Keratinocyte (primary cell): Measurements from ENCODE around the gene MED31. TPM values are rescaled to one million over a fixed set of nuclear protein-coding genes. Genes with fewer than 3 reads are reported as not detected.

Experiments used
- DNase-seq: peaks from one replicate; pipeline ENCODE4 v3.0.0-alpha.2; 2011; ENCODE audit warnings: low read depth, missing footprints, low spot score
- FAIRE-seq: peaks from 2 replicates; lab custom pipeline; 2011; peaks lifted over from hg19 to GRCh38; lab: Jason Lieb, UNC
- H2AFZ ChIP-seq: 2 replicates; pipeline ENCODE4 v1.6.0; 2012; ENCODE audit warnings: low read length, control low read depth, inconsistent platforms; ENCODE audit not compliant: control insufficient read depth
- H3K27ac ChIP-seq: 2 replicates; pipeline ENCODE4 v1.5.1; 2011; ENCODE audit warnings: low read length; ENCODE audit not compliant: control insufficient read depth, insufficient read depth
- H3K27me3 ChIP-seq: 3 replicates; pipeline ENCODE4 v1.6.0; 2011; ENCODE audit warnings: low read length; ENCODE audit not compliant: control insufficient read depth, insufficient read depth; ENCODE audit errors: extremely low read depth
- H3K36me3 ChIP-seq, 2 experiments: 2 replicates in 1 of 2; 3 replicates in 1 of 2; pipeline ENCODE4 v1.5.1; 2011; ENCODE audit warnings: low read length in 2 of 2, mild to moderate bottlenecking in 1 of 2; ENCODE audit not compliant: control insufficient read depth in 2 of 2, insufficient read depth in 2 of 2; ENCODE audit errors: extremely low read depth in 1 of 2
- H3K4me1 ChIP-seq: 3 replicates; pipeline ENCODE4 v1.5.1; 2011; ENCODE audit warnings: low read length; ENCODE audit not compliant: control insufficient read depth, insufficient read depth; ENCODE audit errors: extremely low read depth
- H3K4me2 ChIP-seq: 3 replicates; pipeline ENCODE4 v1.6.0; 2011; ENCODE audit warnings: low read depth, low read length; ENCODE audit not compliant: control insufficient read depth, insufficient read depth; ENCODE audit errors: extremely low read depth
- H3K4me3 ChIP-seq, 3 experiments: fragments of 200-600 bp in 1 of 3; sonication (generic) in 1 of 3; 2 replicates in 2 of 3; 3 replicates in 1 of 3; pipeline ENCODE4 v1.5.1; 2011 to 2016; ENCODE audit warnings: low read length in 3 of 3, mild to moderate bottlenecking in 3 of 3, control low read depth in 2 of 3, inconsistent platforms in 1 of 3, low read depth in 1 of 3, mixed read lengths in 1 of 3, mixed run types in 1 of 3, moderate library complexity in 1 of 3; ENCODE audit not compliant: control insufficient read depth in 2 of 3, insufficient read depth in 2 of 3; ENCODE audit errors: extremely low read depth in 1 of 3
- H3K79me2 ChIP-seq: 2 replicates; pipeline ENCODE4 v1.6.0; 2012; ENCODE audit warnings: low read length; ENCODE audit not compliant: control insufficient read depth, insufficient read depth
- H3K9ac ChIP-seq: 3 replicates; pipeline ENCODE4 v1.6.0; 2011; ENCODE audit warnings: low read length; ENCODE audit not compliant: control insufficient read depth, insufficient read depth; ENCODE audit errors: extremely low read depth
- H3K9me1 ChIP-seq: 3 replicates; pipeline ENCODE4 v1.6.0; 2011; ENCODE audit warnings: low read length; ENCODE audit not compliant: control insufficient read depth, insufficient read depth; ENCODE audit errors: extremely low read depth
- H3K9me3 ChIP-seq: 2 replicates; pipeline ENCODE4 v1.5.1; 2012; ENCODE audit warnings: low read depth, low read length; ENCODE audit not compliant: control insufficient read depth
- H4K20me1 ChIP-seq: 3 replicates; pipeline ENCODE4 v1.6.0; 2011; ENCODE audit warnings: low read length; ENCODE audit not compliant: control insufficient read depth, insufficient read depth; ENCODE audit errors: extremely low read depth
- EZH2 ChIP-seq: IDR thresholded peaks from one replicate; pipeline ENCODE4 v1.6.1; 2012; ENCODE audit warnings: inconsistent platforms, mild to moderate bottlenecking, low read length, moderate library complexity
- dilution Hi-C: fragments of 300-500 bp; cut with MboI; formaldehyde crosslinking; loops from one replicate; pipeline ENCODE4 v1.7.0; 2020; ENCODE audit warnings: low sequenced_read_pairs; ENCODE audit not compliant: extremely low pct_ligation_motif_present
- polyA plus RNA-seq, 5 experiments: library from polyadenylated mRNA; depleted of rRNA in 3 of 5; stranded (reverse) in 3 of 5; stranded (forward) in 1 of 5; unstranded in 1 of 5; fragments of >200 nt; gene quantifications; 1 replicate in 1 of 5; 2 replicates in 3 of 5; 3 replicates in 1 of 5; pipeline versions ENCODE4 v1.2.1 to v1.2.3, GENCODE V29; 2011 to 2012; ENCODE audit warnings: missing spikeins in 2 of 5, low read depth in 1 of 5, low replicate concordance in 1 of 5
- TF ChIP-seq, protein P1 (sequence below), 3 experiments: IDR thresholded peaks in 1 of 3; conservative IDR thresholded peaks in 1 of 3; optimal IDR thresholded peaks in 1 of 3; 2 replicates in 2 of 3; 3 replicates in 1 of 3; pipeline versions ENCODE3 to v1.5.1; 2011; ENCODE audit warnings: low read length in 3 of 3, mild to moderate bottlenecking in 3 of 3, moderate library complexity in 2 of 3, control low read depth in 1 of 3, inconsistent platforms in 1 of 3; ENCODE audit not compliant: insufficient read depth in 2 of 3; ENCODE audit errors: extremely low read depth in 1 of 3

Gene MED31
- polyA plus RNA-seq, 1 donor (not counting 4 experiments of a cell fraction or from before 2014, with no cell fraction given), result 49.0 TPM

DNA sequence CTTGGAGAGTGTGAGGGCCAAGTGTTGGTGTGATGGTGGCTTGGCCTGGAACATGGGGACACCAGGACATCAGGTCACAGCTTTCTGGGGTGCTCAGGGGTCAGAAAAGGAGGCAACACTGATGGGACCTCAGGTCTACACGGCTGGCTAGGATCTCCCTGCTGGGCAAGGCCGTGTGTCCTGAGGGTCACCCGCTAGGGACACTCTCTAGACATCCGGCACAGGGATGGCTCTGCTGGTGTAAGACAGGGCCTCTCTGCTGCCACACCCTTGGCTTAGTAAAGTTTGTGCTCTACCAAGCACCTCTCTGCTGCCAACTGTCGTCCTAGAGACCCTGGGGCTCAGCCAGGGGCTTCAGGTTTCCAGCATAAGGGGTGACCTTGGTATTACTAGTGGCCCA lies 45.5 kb upstream of the MED31 start:
- Histone ChIP-seq H3K9ac (no peak overlapping the region), H3K27ac (no peak overlapping the region), H3K79me2 (no peaks in the 10 kb centered on the region), H3K9me3 (no peaks in the 10 kb centered on the region), H4K20me1 (no peaks in the 10 kb centered on the region), H3K4me1 (no peaks in the 10 kb centered on the region), H3K36me3 (no peaks in the 10 kb centered on the region), H3K9me1 (no peaks in the 10 kb centered on the region), H3K4me2 (no peak overlapping the region), H3K4me3 (no peak overlapping the region), H2AFZ (no peak overlapping the region), H3K27me3 (peaks cover 9% of the 10 kb centered on the region)
- no peak for DNase-seq
- dilution Hi-C loops, result no loop called here
- TF ChIP-seq, protein P1, sequence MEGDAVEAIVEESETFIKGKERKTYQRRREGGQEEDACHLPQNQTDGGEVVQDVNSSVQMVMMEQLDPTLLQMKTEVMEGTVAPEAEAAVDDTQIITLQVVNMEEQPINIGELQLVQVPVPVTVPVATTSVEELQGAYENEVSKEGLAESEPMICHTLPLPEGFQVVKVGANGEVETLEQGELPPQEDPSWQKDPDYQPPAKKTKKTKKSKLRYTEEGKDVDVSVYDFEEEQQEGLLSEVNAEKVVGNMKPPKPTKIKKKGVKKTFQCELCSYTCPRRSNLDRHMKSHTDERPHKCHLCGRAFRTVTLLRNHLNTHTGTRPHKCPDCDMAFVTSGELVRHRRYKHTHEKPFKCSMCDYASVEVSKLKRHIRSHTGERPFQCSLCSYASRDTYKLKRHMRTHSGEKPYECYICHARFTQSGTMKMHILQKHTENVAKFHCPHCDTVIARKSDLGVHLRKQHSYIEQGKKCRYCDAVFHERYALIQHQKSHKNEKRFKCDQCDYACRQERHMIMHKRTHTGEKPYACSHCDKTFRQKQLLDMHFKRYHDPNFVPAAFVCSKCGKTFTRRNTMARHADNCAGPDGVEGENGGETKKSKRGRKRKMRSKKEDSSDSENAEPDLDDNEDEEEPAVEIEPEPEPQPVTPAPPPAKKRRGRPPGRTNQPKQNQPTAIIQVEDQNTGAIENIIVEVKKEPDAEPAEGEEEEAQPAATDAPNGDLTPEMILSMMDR (optimal IDR thresholded peaks at IDR 0.05 in 1 of 3, IDR thresholded peaks at IDR 0.05 in 1 of 3, conservative IDR thresholded peaks at IDR 0.05 in 1 of 3; ENCODE audit: extremely low read depth in 1 of 3, insufficient read depth in 2 of 3, low read length in 3 of 3), result no peak
- TF ChIP-seq EZH2, result no peak
- no peak for FAIRE-seq

DNA sequence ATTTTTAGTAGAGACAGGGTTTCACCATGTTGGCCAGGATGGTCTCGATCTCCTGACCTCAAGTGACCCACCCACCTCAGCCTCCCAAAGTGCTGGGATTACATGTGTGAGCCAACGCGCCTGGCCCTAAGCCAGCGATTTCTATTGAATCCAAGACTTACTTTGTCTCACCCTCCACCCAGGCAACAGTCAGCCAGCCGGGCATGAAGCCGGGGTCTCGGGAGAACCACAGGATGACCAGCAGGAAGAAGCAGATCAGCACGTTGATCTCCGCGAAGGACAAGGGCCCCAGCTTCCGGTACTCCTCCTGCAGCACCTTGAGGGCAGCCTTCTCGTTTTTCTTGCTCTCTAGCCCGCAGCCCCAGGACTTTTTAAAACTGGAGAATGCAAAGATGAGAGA lies 44.2 kb upstream of the MED31 start:
- Histone ChIP-seq H3K36me3 (no peaks in the 10 kb centered on the region), H4K20me1 (no peaks in the 10 kb centered on the region), H3K4me2 (no peak overlapping the region), H3K9me3 (no peaks in the 10 kb centered on the region), H3K27me3 (peaks cover 9% of the 10 kb centered on the region), H3K4me3 (no peak overlapping the region), H3K79me2 (no peaks in the 10 kb centered on the region), H3K9me1 (no peaks in the 10 kb centered on the region), H3K27ac (no peak overlapping the region), H2AFZ (no peak overlapping the region), H3K9ac (no peak overlapping the region), H3K4me1 (no peaks in the 10 kb centered on the region)
- no peak for FAIRE-seq
- dilution Hi-C loops, result no loop called here
- DNase-seq, result no peak
- no peak for TF ChIP-seq EZH2
- TF ChIP-seq, protein P1 (optimal IDR thresholded peaks at IDR 0.05 in 1 of 3, IDR thresholded peaks at IDR 0.05 in 1 of 3, conservative IDR thresholded peaks at IDR 0.05 in 1 of 3; ENCODE audit: extremely low read depth in 1 of 3, insufficient read depth in 2 of 3, low read length in 3 of 3), result no peak
